NCI-H82 treated with DMSO at 0.1 percent for 48 hours (cell line): ENCODE results near the gene MYMX.
"Not testable (repeated sequence)": the region's sequence is repeated elsewhere in the genome, so short reads cannot be mapped to it uniquely, and the experiment has no call there.

Source experiments
- DNase-seq: peaks from one replicate; lab custom pipeline; 2025; ENCODE audit not compliant: unreplicated experiment; lab: John Stamatoyannopoulos, UW

MYMX gene

DNA sequence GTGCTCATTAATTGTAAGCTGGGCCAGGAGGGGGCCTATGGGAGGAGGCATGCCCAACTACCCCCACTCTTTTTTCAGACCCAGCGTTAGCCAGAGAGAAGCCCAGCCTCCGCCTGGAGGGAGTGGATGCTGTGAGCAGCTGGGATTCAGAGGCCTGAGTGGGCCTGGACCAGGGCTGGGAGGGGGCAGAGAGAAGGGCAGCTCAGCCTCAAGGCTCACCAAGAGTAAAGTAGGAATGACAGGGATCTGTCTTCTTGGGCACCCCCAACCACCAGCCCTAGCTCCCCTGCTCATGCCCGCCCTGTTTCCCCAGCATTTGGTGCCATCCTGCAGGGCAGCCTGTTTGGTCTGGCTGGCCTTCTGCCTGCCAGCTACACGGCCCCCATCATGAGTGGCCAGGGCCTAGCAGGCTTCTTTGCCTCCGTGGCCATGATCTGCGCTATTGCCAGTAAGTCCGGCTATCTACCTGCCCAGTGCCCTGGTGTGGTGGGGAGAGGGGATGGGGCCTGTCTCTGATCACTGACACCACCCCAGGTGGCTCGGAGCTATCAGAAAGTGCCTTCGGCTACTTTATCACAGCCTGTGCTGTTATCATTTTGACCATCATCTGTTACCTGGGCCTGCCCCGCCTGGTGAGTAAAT lies 13.4 kb downstream of the MYMX start:
- no peak for DNase-seq

DNA sequence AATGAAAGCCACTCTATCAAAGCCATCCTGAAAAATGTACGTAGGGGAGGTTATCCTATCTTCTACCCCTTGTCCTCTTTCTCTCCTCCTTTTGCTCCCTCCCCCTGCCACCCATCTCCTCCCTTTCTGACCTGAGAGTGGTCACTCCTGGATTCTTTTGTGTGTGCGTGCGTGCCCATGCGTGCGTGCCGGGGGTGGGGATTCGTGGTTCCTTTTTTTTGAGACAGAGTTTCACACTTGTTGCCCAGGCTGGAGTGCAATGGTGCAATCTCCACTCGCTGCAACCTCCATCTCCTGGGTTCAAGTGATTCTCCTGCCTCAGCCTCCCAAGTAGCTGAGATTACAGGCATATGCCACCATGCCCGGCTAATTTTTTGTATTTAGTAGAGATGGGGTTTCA lies 14.7 kb downstream of the MYMX start:
- DNase-seq, result not testable (repeated sequence)

DNA sequence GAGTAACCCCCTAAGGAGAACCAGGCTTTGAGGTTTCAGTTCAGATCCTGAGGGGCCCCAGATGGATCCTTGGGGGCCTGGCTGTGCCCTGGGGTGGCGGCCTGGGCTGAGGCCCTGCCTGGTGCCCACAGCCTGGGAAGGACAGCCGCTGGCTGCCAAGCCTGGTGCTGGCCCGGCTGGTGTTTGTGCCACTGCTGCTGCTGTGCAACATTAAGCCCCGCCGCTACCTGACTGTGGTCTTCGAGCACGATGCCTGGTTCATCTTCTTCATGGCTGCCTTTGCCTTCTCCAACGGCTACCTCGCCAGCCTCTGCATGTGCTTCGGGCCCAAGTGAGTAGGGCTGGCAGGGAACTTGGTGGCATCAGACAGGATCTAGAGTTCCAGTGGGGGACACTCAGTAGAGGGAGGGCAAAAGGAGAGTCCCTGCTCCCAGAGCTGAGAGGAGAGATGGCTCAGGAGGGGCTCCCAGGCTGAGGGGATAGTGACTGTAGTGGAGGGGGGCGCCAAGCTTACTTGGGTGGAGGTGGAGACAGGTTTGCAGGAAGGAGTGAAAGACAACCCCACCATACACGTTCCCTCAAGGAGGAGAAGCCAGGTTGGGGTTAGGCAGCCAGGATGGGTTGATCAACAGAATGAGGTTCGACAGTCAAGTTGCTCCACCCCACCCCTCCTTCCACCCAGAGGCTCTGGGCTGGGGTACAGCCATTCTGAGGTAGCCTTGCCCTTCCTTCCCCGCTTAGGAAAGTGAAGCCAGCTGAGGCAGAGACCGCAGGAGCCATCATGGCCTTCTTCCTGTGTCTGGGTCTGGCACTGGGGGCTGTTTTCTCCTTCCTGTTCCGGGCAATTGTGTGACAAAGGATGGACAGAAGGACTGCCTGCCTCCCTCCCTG lies 16.2 kb downstream of the MYMX start:
- DNase-seq, result no peak

DNA sequence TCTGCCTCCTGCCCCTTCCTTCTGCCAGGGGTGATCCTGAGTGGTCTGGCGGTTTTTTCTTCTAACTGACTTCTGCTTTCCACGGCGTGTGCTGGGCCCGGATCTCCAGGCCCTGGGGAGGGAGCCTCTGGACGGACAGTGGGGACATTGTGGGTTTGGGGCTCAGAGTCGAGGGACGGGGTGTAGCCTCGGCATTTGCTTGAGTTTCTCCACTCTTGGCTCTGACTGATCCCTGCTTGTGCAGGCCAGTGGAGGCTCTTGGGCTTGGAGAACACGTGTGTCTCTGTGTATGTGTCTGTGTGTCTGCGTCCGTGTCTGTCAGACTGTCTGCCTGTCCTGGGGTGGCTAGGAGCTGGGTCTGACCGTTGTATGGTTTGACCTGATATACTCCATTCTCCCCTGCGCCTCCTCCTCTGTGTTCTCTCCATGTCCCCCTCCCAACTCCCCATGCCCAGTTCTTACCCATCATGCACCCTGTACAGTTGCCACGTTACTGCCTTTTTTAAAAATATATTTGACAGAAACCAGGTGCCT lies 16.9 kb downstream of the MYMX start:
- no peak for DNase-seq

DNA sequence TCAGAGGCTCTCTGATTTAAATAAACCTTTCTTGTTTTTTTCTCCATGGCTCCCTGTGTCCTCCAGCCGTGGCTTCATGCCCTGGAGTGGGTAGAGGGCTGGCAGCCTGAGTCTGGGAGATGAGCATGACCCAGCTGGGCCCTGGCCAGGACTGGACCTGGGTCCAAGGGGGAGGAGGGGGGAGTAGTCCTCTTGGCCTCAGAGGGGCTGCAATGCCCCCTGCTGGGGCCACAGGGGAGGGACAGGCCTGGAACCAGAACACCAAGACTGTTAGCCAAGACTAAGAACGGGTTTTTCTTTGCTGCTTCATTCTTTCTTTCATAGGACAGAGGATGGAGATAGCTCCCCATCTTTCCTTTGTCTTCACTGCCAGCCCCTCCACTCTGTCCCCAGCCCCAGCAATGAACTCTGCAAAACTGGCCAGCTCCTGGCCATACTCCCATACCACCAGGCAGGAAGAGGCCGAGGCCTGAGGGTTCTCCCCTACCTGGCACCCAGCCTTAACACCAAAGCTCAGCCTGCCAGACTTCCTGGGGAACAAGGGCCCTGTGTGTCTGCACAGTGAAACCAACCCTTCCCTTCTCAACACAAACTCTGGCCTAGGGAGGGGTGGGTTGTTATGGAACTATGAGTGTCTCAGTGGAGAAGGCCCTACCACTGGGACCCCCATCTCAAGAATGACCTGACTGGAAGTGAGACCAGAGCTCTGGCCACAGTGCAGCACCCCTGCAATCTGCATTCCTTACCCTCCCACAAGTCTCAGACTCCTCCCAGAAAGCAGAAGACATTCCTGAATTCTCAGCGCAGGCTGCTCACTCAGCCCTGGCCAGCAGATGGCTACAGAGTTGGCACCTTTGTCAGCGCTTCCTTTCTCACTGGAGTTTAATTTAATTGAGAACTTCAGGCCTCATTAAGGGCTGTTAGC lies 17.6 kb downstream of the MYMX start:
- DNase-seq, result peak; percentile 24

DNA sequence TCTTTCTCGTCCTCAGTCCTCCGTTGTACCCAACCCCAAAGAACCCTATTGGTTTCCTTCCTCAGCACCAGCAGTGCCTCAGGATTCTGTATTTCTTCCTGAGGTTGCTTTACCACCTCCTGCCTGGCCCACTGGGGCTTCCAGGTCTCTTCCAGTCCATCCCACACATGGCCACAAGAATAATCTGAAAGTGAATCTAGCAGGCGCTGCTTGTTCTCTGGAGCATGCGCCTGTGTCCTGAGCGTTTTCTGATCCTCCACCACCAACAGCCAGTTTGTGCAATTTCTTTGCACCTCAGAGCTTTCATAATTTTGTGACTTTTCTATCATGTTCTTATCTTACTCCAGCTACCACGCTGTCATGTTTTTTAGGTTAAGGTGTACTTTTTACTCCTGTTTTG lies 18.5 kb downstream of the MYMX start:
- DNase-seq, result no peak

DNA sequence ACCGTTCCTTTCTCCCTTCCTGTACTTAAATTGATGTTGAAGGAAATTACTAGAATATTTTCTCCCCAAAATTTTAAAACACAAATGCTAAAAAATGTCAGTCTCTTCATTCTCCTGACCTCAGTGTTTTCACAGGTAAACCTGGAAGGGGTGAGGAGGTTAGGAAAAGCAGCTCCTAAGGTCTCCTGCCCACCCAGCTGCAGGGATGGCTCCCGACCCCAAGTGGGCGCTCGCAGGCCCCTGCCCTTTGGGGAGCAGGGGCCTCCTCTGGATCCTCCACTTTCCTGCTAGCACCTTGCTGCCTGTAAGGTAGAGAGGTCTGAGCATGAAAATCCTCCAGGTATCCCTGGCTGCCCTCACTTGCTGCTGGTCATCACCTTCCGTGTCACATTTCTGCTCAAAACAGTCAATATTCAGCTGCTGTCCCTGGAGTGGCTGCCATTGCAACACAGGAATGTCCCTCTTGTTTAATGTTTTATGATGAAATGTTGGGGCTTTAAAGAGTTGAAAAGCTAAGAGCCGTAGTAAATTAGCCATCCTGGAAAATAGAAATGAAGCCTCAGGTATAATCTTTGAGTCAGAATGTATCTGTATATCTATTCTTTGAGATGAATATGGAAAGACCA lies 19.3 kb downstream of the MYMX start:
- no peak for DNase-seq

DNA sequence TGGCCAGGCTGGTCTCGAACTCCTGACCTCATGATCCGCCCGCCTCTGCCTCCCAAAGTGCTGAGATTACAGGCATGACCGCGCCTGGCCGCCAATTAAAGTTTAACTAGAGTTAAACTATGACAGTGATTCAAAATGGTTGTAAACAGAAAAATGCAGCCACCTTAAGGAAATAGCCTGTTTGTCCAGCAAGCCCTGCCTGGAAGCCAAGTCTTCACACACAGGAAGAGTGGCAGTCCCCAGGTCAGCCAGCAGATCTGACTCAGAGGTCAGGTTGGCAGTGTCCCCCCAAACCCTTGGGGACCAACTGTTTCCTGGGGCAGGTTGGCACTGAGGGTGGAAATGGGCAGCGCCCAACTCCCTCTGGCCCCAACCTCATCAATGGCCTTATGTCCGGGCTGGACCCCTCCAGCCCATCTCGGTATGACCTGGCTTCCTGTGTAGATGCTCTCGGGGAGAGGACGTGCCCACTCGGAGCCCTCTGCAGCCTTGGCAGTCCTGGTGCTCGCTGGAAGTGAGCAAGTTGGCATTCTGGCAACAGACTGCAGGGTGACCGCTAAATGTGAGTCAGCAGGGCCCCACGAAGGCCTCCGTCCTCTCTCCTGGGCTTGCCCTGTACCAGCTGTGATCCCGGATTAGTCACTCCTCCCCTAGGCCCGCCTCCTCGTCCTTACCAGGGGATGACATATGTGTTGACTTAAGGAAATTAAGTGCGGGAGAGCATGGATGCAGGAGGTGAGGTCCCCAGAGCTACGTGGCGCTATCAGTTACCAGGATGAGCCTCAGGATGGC lies 20.5 kb downstream of the MYMX start:
- DNase-seq, result peak; percentile 94

DNA sequence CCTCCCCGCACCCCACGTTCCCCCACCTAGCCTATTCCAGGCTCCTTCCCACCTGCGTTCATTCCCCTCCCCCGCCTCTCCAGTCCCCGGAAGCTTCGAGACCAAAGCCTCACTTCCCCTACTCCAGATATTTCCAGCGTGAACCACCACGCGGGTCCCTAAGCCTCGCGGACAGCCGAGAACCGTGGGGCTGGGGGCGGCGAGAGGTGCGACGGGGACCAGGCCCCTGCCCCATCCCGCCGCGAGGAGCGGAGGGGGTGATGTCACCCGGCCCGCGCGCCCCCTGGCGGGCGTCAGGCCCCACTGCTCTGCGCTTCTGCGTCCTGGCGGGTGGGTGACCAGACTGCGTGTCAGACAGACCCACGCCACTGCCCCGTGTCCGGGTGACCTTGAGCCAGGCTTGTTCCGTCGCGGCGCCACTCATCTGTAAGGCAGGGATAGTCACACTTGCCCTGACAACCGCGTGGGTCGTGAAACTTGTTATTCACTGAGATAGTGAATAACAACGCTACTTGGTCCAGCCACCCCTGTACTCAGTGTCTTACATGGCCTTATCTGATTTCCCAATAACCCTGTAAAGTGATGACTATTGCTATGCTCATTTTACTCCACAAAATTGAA lies 21.2 kb downstream of the MYMX start:
- DNase-seq, result peak; percentile 60

DNA sequence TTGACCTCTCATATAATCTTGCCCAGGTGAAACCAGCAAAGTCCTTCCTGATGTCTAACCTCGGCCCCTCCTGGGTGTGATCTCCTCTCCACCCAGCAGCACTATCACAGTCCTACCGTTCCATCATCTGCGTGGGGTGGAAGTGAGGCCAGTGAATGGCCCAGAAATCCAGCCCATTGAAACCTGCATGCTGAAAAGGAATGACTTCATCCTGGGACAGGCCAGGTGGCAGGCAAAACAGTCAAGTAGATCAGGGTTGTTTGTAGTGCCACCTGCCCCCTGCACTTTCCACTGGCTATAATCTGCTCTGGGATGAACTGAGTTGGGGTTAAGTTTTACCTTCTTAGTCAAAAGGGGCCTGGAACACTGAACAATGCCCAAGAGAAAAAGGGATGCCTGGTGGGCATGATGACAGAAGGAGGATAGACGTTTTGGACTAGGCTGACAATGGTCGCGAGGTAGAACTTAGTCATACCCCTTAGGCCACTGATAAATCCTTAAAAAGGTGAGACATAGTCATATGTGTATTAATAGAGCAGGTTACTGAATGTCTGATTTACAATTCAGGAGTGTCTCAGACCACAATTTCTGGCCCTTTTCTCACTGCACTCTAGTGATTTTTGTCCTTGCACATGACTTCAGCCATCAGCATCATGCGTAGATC lies 22.1 kb downstream of the MYMX start:
- DNase-seq, result no peak

DNA sequence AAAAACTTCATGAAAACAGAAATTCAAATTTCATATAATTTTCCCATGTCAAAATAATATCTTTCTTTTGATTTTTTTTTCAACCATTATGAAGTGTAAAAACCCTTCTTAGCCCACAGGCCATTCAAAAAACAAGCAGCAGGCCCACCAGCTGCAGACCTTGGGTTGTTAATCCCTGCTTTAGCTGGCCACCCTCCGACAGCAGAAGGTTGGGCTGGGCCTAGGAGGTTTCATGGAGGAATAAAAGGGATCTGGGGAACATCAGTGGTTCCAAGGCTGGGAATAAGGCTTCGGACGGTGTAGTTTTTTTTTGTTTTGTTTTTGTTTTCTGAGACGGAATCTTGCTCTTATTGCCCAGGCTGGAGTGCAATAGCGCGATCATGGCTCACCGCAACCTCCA lies 26.6 kb downstream of the MYMX start:
- DNase-seq, result peak; percentile 71

DNA sequence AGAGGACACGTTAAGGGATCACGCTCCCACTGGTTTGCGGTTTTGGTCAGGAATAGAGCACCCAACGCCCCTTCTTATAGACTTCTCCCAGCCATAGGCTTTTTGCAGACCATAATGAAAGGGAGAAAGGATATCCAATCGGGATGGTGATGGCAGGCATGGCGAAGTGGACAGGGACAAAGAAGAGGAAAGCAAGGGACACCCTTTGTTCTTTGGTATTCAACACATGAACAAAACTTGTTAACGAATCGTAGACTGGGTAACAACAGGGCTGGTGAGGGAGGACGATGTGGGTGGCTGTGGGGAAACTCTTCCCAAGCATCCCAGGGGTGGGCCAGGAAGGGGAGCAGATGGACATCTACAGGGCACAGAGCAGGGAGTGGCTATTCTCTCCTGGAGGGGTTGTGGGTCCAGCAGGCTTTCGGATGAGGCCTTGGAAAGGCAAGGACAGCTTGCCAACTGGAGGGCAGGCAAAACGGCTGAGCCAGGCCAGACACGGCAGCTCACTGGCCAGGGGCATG lies 28.7 kb downstream of the MYMX start:
- no peak for DNase-seq

DNA sequence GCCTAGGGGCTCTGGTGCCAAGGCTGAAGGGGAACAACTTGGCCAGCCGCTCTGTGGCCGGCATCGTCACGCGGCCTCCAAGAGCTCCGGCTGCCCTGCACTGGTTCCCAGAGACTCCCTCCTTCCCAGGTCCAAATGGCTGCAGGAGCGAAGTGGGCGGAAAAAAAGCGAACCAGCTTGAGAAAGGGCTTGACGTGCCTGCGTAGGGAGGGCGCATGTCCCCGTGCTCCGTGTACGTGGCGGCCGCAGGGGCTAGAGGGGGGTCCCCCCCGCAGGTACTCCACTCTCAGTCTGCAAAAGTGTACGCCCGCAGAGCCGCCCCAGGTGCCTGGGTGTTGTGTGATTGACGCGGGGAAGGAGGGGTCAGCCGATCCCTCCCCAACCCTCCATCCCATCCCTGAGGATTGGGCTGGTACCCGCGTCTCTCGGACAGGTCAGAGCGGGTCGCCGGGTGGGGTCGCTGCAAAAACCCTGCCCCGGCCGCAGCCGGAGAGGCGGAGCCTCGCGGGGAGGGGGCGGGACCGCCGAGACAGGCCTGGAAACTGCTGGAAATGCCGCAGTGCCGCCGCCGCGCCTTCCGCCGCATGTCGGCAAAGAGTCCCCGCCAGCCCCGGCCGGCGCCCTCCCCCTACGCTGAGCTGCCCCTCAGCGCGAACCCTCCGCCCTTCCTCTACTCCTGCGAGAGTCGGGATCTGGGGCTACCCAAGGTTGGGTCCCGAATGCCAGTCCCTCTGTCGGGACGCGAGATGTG lies 29.4 kb downstream of the MYMX start:
- DNase-seq, result peak; percentile 68

DNA sequence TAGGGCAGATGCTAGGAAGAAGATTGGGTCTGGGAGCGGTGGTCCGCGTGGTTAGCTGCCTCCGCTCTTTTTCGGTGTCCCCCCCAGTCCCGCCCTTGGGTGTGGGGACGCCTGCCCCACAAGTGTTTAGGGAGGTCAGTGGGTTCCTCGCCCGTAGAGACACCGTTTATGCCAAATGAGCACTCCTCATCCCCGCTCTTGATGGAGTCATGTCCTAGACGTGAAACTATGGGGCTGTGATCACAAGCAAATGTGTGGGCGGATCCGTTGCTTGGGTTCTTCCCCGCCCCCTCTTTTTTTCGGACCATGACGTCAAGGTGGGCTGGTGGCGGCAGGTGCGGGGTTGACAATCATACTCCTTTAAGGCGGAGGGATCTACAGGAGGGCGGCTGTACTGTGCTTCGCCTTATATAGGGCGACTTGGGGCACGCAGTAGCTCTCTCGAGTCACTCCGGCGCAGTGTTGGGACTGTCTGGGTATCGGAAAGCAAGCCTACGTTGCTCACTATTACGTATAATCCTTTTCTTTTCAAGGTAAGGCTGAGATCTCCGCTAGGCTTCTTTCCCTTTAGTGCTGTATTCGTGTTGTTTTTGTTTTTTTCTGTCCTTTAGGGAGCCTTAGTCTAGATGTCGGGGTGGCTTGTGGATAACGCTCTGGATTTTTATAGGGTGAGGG lies 30.1 kb downstream of the MYMX start, which contains the start of gene HSP90AB1:
HSP90AB1 (plus strand) TSS at position 439 of the 675 bp plus-strand sequence. CDS start 1,529 bp downstream, outside the sequence.
- peak; percentile 96 for DNase-seq

DNA sequence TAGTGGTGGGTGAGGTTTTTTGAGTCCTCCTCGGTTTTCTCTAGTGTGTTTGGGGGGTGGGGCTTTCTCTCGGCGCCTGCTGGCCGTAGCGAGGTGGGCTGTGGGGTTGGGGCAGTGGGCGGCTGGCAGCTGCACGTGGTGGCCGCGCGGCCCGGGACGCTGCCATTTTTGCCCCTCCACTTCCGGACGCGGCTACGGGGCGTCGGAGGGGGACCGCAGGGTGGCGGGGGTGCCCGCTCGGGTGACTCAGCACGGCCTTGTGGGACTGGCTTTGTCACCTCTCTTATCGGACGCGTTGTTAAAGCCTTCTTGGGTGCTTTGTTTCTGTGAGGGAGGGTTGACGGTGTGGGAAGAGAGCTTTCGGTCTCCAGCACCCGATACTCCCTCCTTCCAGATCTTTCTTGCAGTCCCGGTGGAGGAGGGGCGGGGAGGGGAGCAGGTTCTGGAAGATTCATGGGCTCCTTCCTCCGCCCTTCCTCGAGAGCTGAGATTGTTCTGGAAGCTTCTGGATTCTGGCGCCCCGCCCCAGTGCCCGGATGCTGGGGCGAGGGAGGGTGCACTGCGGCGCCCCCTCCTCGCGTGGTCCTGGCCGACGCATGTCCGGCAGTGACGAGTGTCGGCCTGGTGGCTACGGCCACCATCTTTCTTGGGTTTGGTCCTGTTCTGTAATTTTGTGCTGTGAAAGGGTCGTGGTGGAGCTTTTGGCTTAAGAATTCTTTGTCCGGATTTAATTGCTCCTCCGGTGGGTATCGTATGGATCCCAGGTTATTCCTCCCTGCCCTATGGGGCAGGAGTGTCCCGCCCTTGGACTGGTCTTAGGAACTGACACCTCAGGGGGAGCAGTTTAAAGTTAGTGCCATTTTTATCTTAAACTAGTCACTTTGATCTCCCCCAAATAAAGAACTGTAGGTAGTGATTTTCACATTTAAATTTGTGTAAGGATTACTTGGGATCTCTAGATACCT lies 30.9 kb downstream of the MYMX start:
- no peak for DNase-seq

DNA sequence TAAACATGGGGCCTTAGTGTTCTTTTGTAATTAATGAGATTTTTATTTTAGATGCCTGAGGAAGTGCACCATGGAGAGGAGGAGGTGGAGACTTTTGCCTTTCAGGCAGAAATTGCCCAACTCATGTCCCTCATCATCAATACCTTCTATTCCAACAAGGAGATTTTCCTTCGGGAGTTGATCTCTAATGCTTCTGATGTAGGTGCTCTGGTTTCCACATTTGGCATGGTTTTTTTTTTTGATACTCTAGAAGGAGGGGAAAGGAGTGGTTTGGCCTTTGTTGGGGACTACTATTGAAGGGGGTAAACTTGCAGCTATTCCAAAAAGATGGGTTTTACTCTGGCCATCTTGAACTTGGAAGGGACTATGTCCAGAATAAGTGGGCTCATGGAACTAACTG lies 31.9 kb downstream of the MYMX start:
- no peak for DNase-seq
